ENCODE results near the gene MOK. TPM values are rescaled to one million over a fixed set of nuclear protein-coding genes. Genes with fewer than 3 reads are reported as not detected.
"Not testable (repeated sequence)": the region's sequence is repeated elsewhere in the genome, so short reads cannot be mapped to it uniquely, and the experiment has no call there.

MOK gene
- polyA plus RNA-seq, result 10 to 100 TPM in 1 of 4 donors, 1 to 10 TPM in 3; 2.9 to 11.5 (median 4.7) TPM
- long read RNA-seq, donor 1, result 0 reads
- long read RNA-seq, donor 2, result 0 reads
- long read RNA-seq, donor 3, partial matches to known transcripts, result 0 of 2 reads
- long read RNA-seq, donor 3, other reads (novel, unspliced or antisense), result 0 of 2 reads
- long read RNA-seq, donor 4, result 0 reads
- long read RNA-seq, donor 5, result 0 reads
- long read RNA-seq, donor 6, partial matches to known transcripts, result 0 of 1 reads
- long read RNA-seq, donor 6, other reads (novel, unspliced or antisense), result 0 of 1 reads
- long read RNA-seq, donor 7, result 0 reads
- long read RNA-seq, donor 8, result 0 reads
- long read RNA-seq, donor 9, result 0 reads
- long read RNA-seq, donor 10, partial matches to known transcripts, result 0 of 1 reads
- long read RNA-seq, donor 10, other reads (novel, unspliced or antisense), result 0 of 1 reads

GRCh38 chr14:102304611-102305506 is at the start of gene MOK:
MOK (minus strand) TSS chr14:102305164; CDS start chr14:102304968, 196 bp downstream.
- H3K27ac ChIP-seq (ENCODE audit: low read depth in 1 of 3, low read length in 2 of 3), result peak within 1 kb of the TSS in 2 of 3 donors; percentile 53 to 85
- peak; percentile 99 to 100 for DNase-seq
- peaks cover 0 to 2% (median 0%) of the 10 kb centered on the region in 3 donors for H3K4me1 ChIP-seq (ENCODE audit: control insufficient read depth in 3 of 3, insufficient read depth in 2 of 3, low read depth in 1 of 3, low read length in 2 of 3)
- H3K36me3 ChIP-seq (ENCODE audit: control insufficient read depth in 3 of 3, insufficient read depth in 2 of 3, low read depth in 1 of 3, low read length in 3 of 3), result no peaks in the 10 kb centered on the region
- no peaks in the 10 kb centered on the region for H3K27me3 ChIP-seq (ENCODE audit: control insufficient read depth in 3 of 3, insufficient read depth in 3 of 3, low read length in 3 of 3)
- FAIRE-seq, result no peak
- H3K9me3 ChIP-seq (ENCODE audit: control insufficient read depth in 2 of 2, insufficient read depth in 1 of 2, low read depth in 1 of 2, low read length in 1 of 2), result no peaks in the 10 kb centered on the region
- peak within 1 kb of the TSS; percentile 66 to 88 (median 75) for H3K4me3 ChIP-seq (ENCODE audit: low read depth in 1 of 3, low read length in 3 of 3)
- 0 to 1% (median 1%) methylated on average over 52 to 53 of the region's 53 CpGs for WGBS, 3 donors

- no peak for FAIRE-seq
- Histone ChIP-seq H3K4me3 (ENCODE audit: low read depth in 1 of 3, low read length in 3 of 3) (no peak overlapping the region), H3K36me3 (ENCODE audit: control insufficient read depth in 3 of 3, insufficient read depth in 2 of 3, low read depth in 1 of 3, low read length in 3 of 3) (peaks cover 9 to 64% (median 13%) of the 10 kb centered on the region in 3 donors), H3K27me3 (ENCODE audit: control insufficient read depth in 3 of 3, insufficient read depth in 3 of 3, low read length in 3 of 3) (no peaks in the 10 kb centered on the region), H3K27ac (ENCODE audit: low read depth in 1 of 3, low read length in 2 of 3) (no peak overlapping the region), H3K9me3 (ENCODE audit: control insufficient read depth in 2 of 2, insufficient read depth in 1 of 2, low read depth in 1 of 2, low read length in 1 of 2) (no peaks in the 10 kb centered on the region), H3K4me1 (ENCODE audit: control insufficient read depth in 3 of 3, insufficient read depth in 2 of 3, low read depth in 1 of 3, low read length in 2 of 3) (no peaks in the 10 kb centered on the region)
- 83 to 85% (median 84%) methylated on average over 8 of the region's 8 CpGs for WGBS, 3 donors
- DNase-seq, result no peak
Measured at GRCh38 chr14:102353126-102353619, 48.2 kb upstream of the MOK start.

GRCh38 chr14:102352213-102352612 is 47.2 kb upstream of the MOK start:
- no peak for DNase-seq
- H3K36me3 ChIP-seq (ENCODE audit: control insufficient read depth in 3 of 3, insufficient read depth in 2 of 3, low read depth in 1 of 3, low read length in 3 of 3), result peaks cover 8 to 71% (median 16%) of the 10 kb centered on the region in 3 donors
- H3K4me1 ChIP-seq (ENCODE audit: control insufficient read depth in 3 of 3, insufficient read depth in 2 of 3, low read depth in 1 of 3, low read length in 2 of 3), result no peaks in the 10 kb centered on the region
- no peak for FAIRE-seq
- no peaks in the 10 kb centered on the region for H3K27me3 ChIP-seq (ENCODE audit: control insufficient read depth in 3 of 3, insufficient read depth in 3 of 3, low read length in 3 of 3)
- H3K4me3 ChIP-seq (ENCODE audit: low read depth in 1 of 3, low read length in 3 of 3), result no peak overlapping the region
- no peaks in the 10 kb centered on the region for H3K9me3 ChIP-seq (ENCODE audit: control insufficient read depth in 2 of 2, insufficient read depth in 1 of 2, low read depth in 1 of 2, low read length in 1 of 2)
- 91 to 97% (median 95%) methylated on average over 4 of the region's 4 CpGs for WGBS, 3 donors
- no peak overlapping the region for H3K27ac ChIP-seq (ENCODE audit: low read depth in 1 of 3, low read length in 2 of 3)

- not testable (repeated sequence) for H3K27me3 ChIP-seq (ENCODE audit: control insufficient read depth in 3 of 3, insufficient read depth in 3 of 3, low read length in 3 of 3); H3K4me1 ChIP-seq (ENCODE audit: control insufficient read depth in 3 of 3, insufficient read depth in 2 of 3, low read depth in 1 of 3, low read length in 2 of 3); H3K9me3 ChIP-seq (ENCODE audit: control insufficient read depth in 2 of 2, insufficient read depth in 1 of 2, low read depth in 1 of 2, low read length in 1 of 2); DNase-seq; H3K27ac ChIP-seq (ENCODE audit: low read depth in 1 of 3, low read length in 2 of 3); H3K4me3 ChIP-seq (ENCODE audit: low read depth in 1 of 3, low read length in 3 of 3); FAIRE-seq
- H3K36me3 ChIP-seq (ENCODE audit: control insufficient read depth in 3 of 3, insufficient read depth in 2 of 3, low read depth in 1 of 3, low read length in 3 of 3), result peaks cover 8 to 73% (median 16%) of the 10 kb centered on the region in 3 donors
- 86 to 93% (median 88%) methylated on average over 9 of the region's 9 CpGs for WGBS, 3 donors
Measured at GRCh38 chr14:102351593-102351992, 46.6 kb upstream of the MOK start.

- H3K36me3 ChIP-seq (ENCODE audit: control insufficient read depth in 3 of 3, insufficient read depth in 2 of 3, low read depth in 1 of 3, low read length in 3 of 3), result peaks cover 8 to 76% (median 16%) of the 10 kb centered on the region in 3 donors
- DNase-seq (no peak), FAIRE-seq (no peak)
- peak overlapping the region in 1 of 3 donors; percentile 47 for H3K27ac ChIP-seq (ENCODE audit: low read depth in 1 of 3, low read length in 2 of 3)
- H3K27me3 ChIP-seq (ENCODE audit: control insufficient read depth in 3 of 3, insufficient read depth in 3 of 3, low read length in 3 of 3), result no peaks in the 10 kb centered on the region
- H3K9me3 ChIP-seq (ENCODE audit: control insufficient read depth in 2 of 2, insufficient read depth in 1 of 2, low read depth in 1 of 2, low read length in 1 of 2), result no peaks in the 10 kb centered on the region
- no peak overlapping the region for H3K4me3 ChIP-seq (ENCODE audit: low read depth in 1 of 3, low read length in 3 of 3)
- H3K4me1 ChIP-seq (ENCODE audit: control insufficient read depth in 3 of 3, insufficient read depth in 2 of 3, low read depth in 1 of 3, low read length in 2 of 3), result no peaks in the 10 kb centered on the region
- 83 to 96% (median 96%) methylated on average over 10 of the region's 10 CpGs for WGBS, 3 donors
Measured at GRCh38 chr14:102351023-102351422, 46.1 kb upstream of the MOK start.

- FAIRE-seq, result no peak
- Histone ChIP-seq H3K4me1 (ENCODE audit: control insufficient read depth in 3 of 3, insufficient read depth in 2 of 3, low read depth in 1 of 3, low read length in 2 of 3) (no peaks in the 10 kb centered on the region), H3K9me3 (ENCODE audit: control insufficient read depth in 2 of 2, insufficient read depth in 1 of 2, low read depth in 1 of 2, low read length in 1 of 2) (no peaks in the 10 kb centered on the region), H3K27ac (ENCODE audit: low read depth in 1 of 3, low read length in 2 of 3) (no peak overlapping the region), H3K4me3 (ENCODE audit: low read depth in 1 of 3, low read length in 3 of 3) (no peak overlapping the region), H3K27me3 (ENCODE audit: control insufficient read depth in 3 of 3, insufficient read depth in 3 of 3, low read length in 3 of 3) (no peaks in the 10 kb centered on the region), H3K36me3 (ENCODE audit: control insufficient read depth in 3 of 3, insufficient read depth in 2 of 3, low read depth in 1 of 3, low read length in 3 of 3) (peaks cover 8 to 78% (median 13%) of the 10 kb centered on the region in 3 donors)
- 91 to 96% (median 94%) methylated on average over 16 of the region's 16 CpGs for WGBS, 3 donors
- no peak for DNase-seq
Measured at GRCh38 chr14:102348376-102348775, 43.4 kb upstream of the MOK start.

GRCh38 chr14:102346645-102347044 is 41.7 kb upstream of the MOK start:
- H3K4me1 ChIP-seq (ENCODE audit: control insufficient read depth in 3 of 3, insufficient read depth in 2 of 3, low read depth in 1 of 3, low read length in 2 of 3), result no peaks in the 10 kb centered on the region
- H3K27me3 ChIP-seq (ENCODE audit: control insufficient read depth in 3 of 3, insufficient read depth in 3 of 3, low read length in 3 of 3), result no peaks in the 10 kb centered on the region
- peaks cover 9 to 76% (median 15%) of the 10 kb centered on the region in 3 donors for H3K36me3 ChIP-seq (ENCODE audit: control insufficient read depth in 3 of 3, insufficient read depth in 2 of 3, low read depth in 1 of 3, low read length in 3 of 3)
- no peak overlapping the region for H3K4me3 ChIP-seq (ENCODE audit: low read depth in 1 of 3, low read length in 3 of 3)
- no peaks in the 10 kb centered on the region for H3K9me3 ChIP-seq (ENCODE audit: control insufficient read depth in 2 of 2, insufficient read depth in 1 of 2, low read depth in 1 of 2, low read length in 1 of 2)
- 97% methylated on average over 4 of the region's 4 CpGs for WGBS, 3 donors
- no peak for DNase-seq
- no peak overlapping the region for H3K27ac ChIP-seq (ENCODE audit: low read depth in 1 of 3, low read length in 2 of 3)
- no peak for FAIRE-seq

GRCh38 chr14:102345232-102345631 is 40.3 kb upstream of the MOK start:
- Histone ChIP-seq H3K4me1 (ENCODE audit: control insufficient read depth in 3 of 3, insufficient read depth in 2 of 3, low read depth in 1 of 3, low read length in 2 of 3) (no peaks in the 10 kb centered on the region), H3K36me3 (ENCODE audit: control insufficient read depth in 3 of 3, insufficient read depth in 2 of 3, low read depth in 1 of 3, low read length in 3 of 3) (peaks cover 11 to 79% (median 17%) of the 10 kb centered on the region in 3 donors), H3K9me3 (ENCODE audit: control insufficient read depth in 2 of 2, insufficient read depth in 1 of 2, low read depth in 1 of 2, low read length in 1 of 2) (no peaks in the 10 kb centered on the region), H3K4me3 (ENCODE audit: low read depth in 1 of 3, low read length in 3 of 3) (no peak overlapping the region), H3K27ac (ENCODE audit: low read depth in 1 of 3, low read length in 2 of 3) (no peak overlapping the region), H3K27me3 (ENCODE audit: control insufficient read depth in 3 of 3, insufficient read depth in 3 of 3, low read length in 3 of 3) (no peaks in the 10 kb centered on the region)
- DNase-seq, result no peak
- FAIRE-seq, result no peak
- WGBS, 3 donors, result 79 to 85% (median 81%) methylated on average over 3 of the region's 3 CpGs
